Thyroid gland (tissue), 4 donors: ENCODE results near the gene TMUB2. TPM values are rescaled to one million over a fixed set of nuclear protein-coding genes. Genes with fewer than 3 reads are reported as not detected.

Experiments
- DNase-seq, 2 donors: peaks; one replicate each; pipeline ENCODE4 v3.0.0-alpha.2; 2019
- H3K27ac ChIP-seq, 3 donors: fragments of 200-600 bp; sonication (generic); 1 replicate in 2 of 3; 2 replicates in 1 of 3; pipeline ENCODE4 v1.5.1; 2016 to 2019; ENCODE audit warnings: mild to moderate bottlenecking in 1 of 3, moderate library complexity in 1 of 3
- H3K27me3 ChIP-seq: fragments of 200-600 bp; sonication (generic); one replicate; pipeline ENCODE4 v1.5.1; 2019
- H3K36me3 ChIP-seq, 2 donors: fragments of 200-600 bp; sonication (generic); one replicate each; pipeline ENCODE4 v1.5.1; 2016 to 2019
- H3K4me1 ChIP-seq, 2 donors: fragments of 200-600 bp; sonication (generic); one replicate each; pipeline ENCODE4 v1.5.1; 2017 to 2019
- H3K4me3 ChIP-seq, 3 donors: fragments of 200-600 bp; sonication (generic); replicated peaks in 1 of 3; 1 replicate in 2 of 3; 2 replicates in 1 of 3; pipeline ENCODE4 v1.5.1; 2016; ENCODE audit warnings: mild to moderate bottlenecking in 1 of 3
- H3K9me3 ChIP-seq: fragments of 200-600 bp; sonication (generic); one replicate; pipeline ENCODE4 v1.5.1; 2017
- CTCF ChIP-seq, 6 experiments: fragments of 200-600 bp in 3 of 6; fragments of 450-650 bp in 3 of 6; sonication (generic) in 3 of 6; IDR thresholded peaks; one replicate each; pipeline ENCODE4 v1.5.1; 2016 to 2019; ENCODE audit warnings: antibody characterized with exemption in 6 of 6, mild to moderate bottlenecking in 2 of 6, inconsistent platforms in 1 of 6, moderate library complexity in 1 of 6
- POLR2A ChIP-seq, 2 donors: fragments of 450-650 bp; IDR thresholded peaks; one replicate each; pipeline ENCODE4 v1.6.1; 2017; ENCODE audit warnings: antibody characterized with exemption in 2 of 2, mild to moderate bottlenecking in 2 of 2, moderate library complexity in 1 of 2
- WGBS, 2 donors: methylation state at CpG; one replicate each; pipeline ENCODE4 v1.1.5; 2017; 5-methylcytosine and 5-hydroxymethylcytosine counted together
- intact Hi-C: fragments of 100-400 bp; cut with DNase I; formaldehyde crosslinking; loops from one replicate; pipeline ENCODE4 v1.15.1; 2023
- total RNA-seq, 4 donors: library from RNA; depleted of rRNA; stranded (reverse); fragments of >200 nt; gene quantifications; one replicate each; pipeline ENCODE4 v1.2.3, GENCODE V29; 2016

TMUB2 gene
- total RNA-seq, 4 donors from 2014 or later, result 30.6 to 50.5 (median 44.6) TPM

GRCh38 chr17:44155488-44155887, 31.3 kb upstream of the TMUB2 start:
- TF ChIP-seq POLR2A (IDR thresholded peaks at IDR 0.05), result no peak
- no peak for TF ChIP-seq CTCF (IDR thresholded peaks at IDR 0.05)
- no peaks in the 10 kb centered on the region for H3K9me3 ChIP-seq
- no peak for DNase-seq
- intact Hi-C loops, result no loop called here
- H3K36me3 ChIP-seq, result no peaks in the 10 kb centered on the region
- 43 to 77% methylated on average over 1 to 2 of the region's 2 CpGs for WGBS, 2 donors
- no peak overlapping the region for H3K27ac ChIP-seq
- H3K27me3 ChIP-seq, result no peaks in the 10 kb centered on the region
- H3K4me1 ChIP-seq, result no peaks in the 10 kb centered on the region
- H3K4me3 ChIP-seq, result no peak overlapping the region

- WGBS, 2 donors, result 90 to 91% methylated on average over 15 of the region's 15 CpGs
- no peaks in the 10 kb centered on the region for H3K27me3 ChIP-seq
- no peaks in the 10 kb centered on the region for H3K4me1 ChIP-seq
- H3K36me3 ChIP-seq, result no peaks in the 10 kb centered on the region
- no peak overlapping the region for H3K27ac ChIP-seq
- no peak for DNase-seq
- H3K9me3 ChIP-seq, result no peaks in the 10 kb centered on the region
- no peak for TF ChIP-seq POLR2A (IDR thresholded peaks at IDR 0.05)
- TF ChIP-seq CTCF (IDR thresholded peaks at IDR 0.05), result no peak
- no peak overlapping the region for H3K4me3 ChIP-seq
- intact Hi-C loops, result no loop called here
Observed at GRCh38 chr17:44159519-44160210, 27.1 kb upstream of the TMUB2 start.

- no peak for TF ChIP-seq POLR2A (IDR thresholded peaks at IDR 0.05)
- TF ChIP-seq CTCF (IDR thresholded peaks at IDR 0.05), result no peak
- no peak for DNase-seq
- intact Hi-C loops, result no loop called here
- H3K27me3 ChIP-seq, result no peaks in the 10 kb centered on the region
- no peak overlapping the region for H3K4me3 ChIP-seq
- H3K36me3 ChIP-seq, result no peaks in the 10 kb centered on the region
- H3K27ac ChIP-seq, result no peak overlapping the region
- H3K4me1 ChIP-seq, result peaks cover 0 to 9% of the 10 kb centered on the region in 2 donors
- WGBS, 2 donors, result 94 to 100% methylated on average over 1 of the region's 1 CpG
- no peaks in the 10 kb centered on the region for H3K9me3 ChIP-seq
Observed at GRCh38 chr17:44164476-44164875, 22.3 kb upstream of the TMUB2 start.

- no peak overlapping the region for H3K27ac ChIP-seq
- no peak for DNase-seq
- no peak overlapping the region for H3K4me3 ChIP-seq
- peaks cover 4 to 21% of the 10 kb centered on the region in 2 donors for H3K4me1 ChIP-seq
- WGBS, 2 donors, result 83 to 97% methylated on average over 6 to 7 of the region's 7 CpGs
- no peak for TF ChIP-seq POLR2A (IDR thresholded peaks at IDR 0.05)
- TF ChIP-seq CTCF (IDR thresholded peaks at IDR 0.05), result no peak
- intact Hi-C loops, result no loop called here
- no peaks in the 10 kb centered on the region for H3K9me3 ChIP-seq
- no peaks in the 10 kb centered on the region for H3K27me3 ChIP-seq
- no peaks in the 10 kb centered on the region for H3K36me3 ChIP-seq
Observed at GRCh38 chr17:44167181-44167861, 19.5 kb upstream of the TMUB2 start.

GRCh38 chr17:44170135-44170498, 16.7 kb upstream of the TMUB2 start:
- no peaks in the 10 kb centered on the region for H3K9me3 ChIP-seq
- intact Hi-C loops, result loop anchor here (10.0 kb wide), 1 partner anchor 225 kb away; the partner anchor contains the start of gene PPY
- TF ChIP-seq CTCF (IDR thresholded peaks at IDR 0.05), result no peak
- TF ChIP-seq POLR2A (IDR thresholded peaks at IDR 0.05), result no peak
- no peaks in the 10 kb centered on the region for H3K36me3 ChIP-seq
- no peak for DNase-seq
- no peaks in the 10 kb centered on the region for H3K27me3 ChIP-seq
- peaks cover 4 to 21% of the 10 kb centered on the region in 2 donors for H3K4me1 ChIP-seq
- H3K27ac ChIP-seq, result peak overlapping the region; percentile 66 to 75 (median 70)
- WGBS, 2 donors, result 58 to 69% methylated on average over 4 to 5 of the region's 5 CpGs
- no peak overlapping the region for H3K4me3 ChIP-seq
